DOHH2 (cell line): ENCODE measurements around the gene CNGA1.

Source experiments
- CTCF ChIP-seq: fragments of 200-600 bp; sonication (generic); IDR thresholded peaks from one replicate; pipeline ENCODE4 v1.5.1; 2014; ENCODE audit warnings: antibody characterized with exemption, mild to moderate bottlenecking, low read depth, low read length; ENCODE audit not compliant: poor library complexity, severe bottlenecking
- EZH2phosphoT487 ChIP-seq: fragments of 200-600 bp; sonication (generic); IDR thresholded peaks from 2 replicates; pipeline ENCODE4 v1.6.1; 2017; ENCODE audit warnings: borderline replicate concordance, mild to moderate bottlenecking, antibody characterized with exemption, low read length, moderate library complexity, mixed read lengths

GRCh38 chr4:48005781-48006180 lies 10.7 kb downstream of the CNGA1 start:
- TF ChIP-seq CTCF (no peak), EZH2phosphoT487 (no peak)
